ENCODE data around the gene VWC2L.

DNA sequence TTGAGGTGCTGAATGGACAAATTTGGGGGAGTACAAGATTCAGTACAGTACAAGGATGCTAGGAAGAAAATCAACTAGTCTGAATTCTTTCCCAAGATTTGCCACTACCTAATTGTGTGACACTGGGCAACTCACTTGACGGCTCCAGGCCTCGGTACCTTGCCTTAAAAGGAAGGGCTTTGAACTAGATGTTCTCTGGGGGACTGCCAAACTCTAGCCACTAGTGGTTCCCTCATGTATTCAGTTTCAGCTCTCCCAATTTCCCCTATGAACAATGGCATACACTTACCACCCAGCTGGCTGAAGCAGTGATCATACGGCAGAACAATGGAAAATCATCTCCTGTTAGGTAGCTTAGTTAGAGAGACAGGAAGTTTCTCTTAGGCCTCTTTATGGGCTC is 73.4 kb downstream of the VWC2L start:
- TF ChIP-seq POLR2AphosphoS5 (IDR thresholded peaks at IDR 0.05; ENCODE audit: low read depth, low read length) (no peak), POLR2A (IDR thresholded peaks at IDR 0.05; ENCODE audit: low read depth, low read length) (no peak), POU2F2 (IDR thresholded peaks at IDR 0.05; ENCODE audit: low read depth, low read length) (no peak), TAF1 (IDR thresholded peaks at IDR 0.05; ENCODE audit: low read depth, low read length) (no peak), SPI1 (IDR thresholded peaks at IDR 0.05; ENCODE audit: low read depth, low read length) (no peak), PAX5 (IDR thresholded peaks at IDR 0.05; ENCODE audit: insufficient read depth, low read length, severe bottlenecking) (no peak)
